Inflammatory macrophage treated with lipopolysaccharide for 1 hour (primary cell): ENCODE results near the gene TNFRSF1B.
A peak's percentile ranks its signal among the peaks of the same experiment; 100 is the strongest.

Source experiments
- DNase-seq, 2 donors: peaks; one replicate each; pipeline ENCODE4 v3.0.0-alpha.2; 2020 to 2022

TNFRSF1B gene

DNA sequence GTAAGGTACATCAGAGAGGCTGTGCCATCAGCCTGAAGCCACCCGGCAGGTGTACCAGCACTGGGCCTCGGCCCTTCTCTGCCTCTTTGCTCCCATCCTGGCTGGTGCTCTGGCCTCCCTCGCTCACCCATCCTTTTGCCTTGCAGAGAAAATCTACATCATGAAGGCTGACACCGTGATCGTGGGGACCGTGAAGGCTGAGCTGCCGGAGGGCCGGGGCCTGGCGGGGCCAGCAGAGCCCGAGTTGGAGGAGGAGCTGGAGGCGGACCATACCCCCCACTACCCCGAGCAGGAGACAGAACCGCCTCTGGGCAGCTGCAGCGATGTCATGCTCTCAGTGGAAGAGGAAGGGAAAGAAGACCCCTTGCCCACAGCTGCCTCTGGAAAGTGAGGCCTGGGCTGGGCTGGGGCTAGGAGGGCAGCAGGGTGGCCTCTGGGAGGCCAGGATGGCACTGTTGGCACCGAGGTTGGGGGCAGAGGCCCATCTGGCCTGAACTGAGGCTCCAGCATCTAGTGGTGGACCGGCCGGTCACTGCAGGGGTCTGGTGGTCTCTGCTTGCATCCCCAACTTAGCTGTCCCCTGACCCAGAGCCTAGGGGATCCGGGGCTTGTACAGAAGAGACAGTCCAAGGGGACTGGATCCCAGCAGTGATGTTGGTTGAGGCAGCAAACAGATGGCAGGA is 24.5 kb upstream of the TNFRSF1B start:
- no peak for DNase-seq

GRCh38 chr1:12142891-12143630 is 23.7 kb upstream of the TNFRSF1B start:
- DNase-seq, result peak; percentile 76 to 89

DNA sequence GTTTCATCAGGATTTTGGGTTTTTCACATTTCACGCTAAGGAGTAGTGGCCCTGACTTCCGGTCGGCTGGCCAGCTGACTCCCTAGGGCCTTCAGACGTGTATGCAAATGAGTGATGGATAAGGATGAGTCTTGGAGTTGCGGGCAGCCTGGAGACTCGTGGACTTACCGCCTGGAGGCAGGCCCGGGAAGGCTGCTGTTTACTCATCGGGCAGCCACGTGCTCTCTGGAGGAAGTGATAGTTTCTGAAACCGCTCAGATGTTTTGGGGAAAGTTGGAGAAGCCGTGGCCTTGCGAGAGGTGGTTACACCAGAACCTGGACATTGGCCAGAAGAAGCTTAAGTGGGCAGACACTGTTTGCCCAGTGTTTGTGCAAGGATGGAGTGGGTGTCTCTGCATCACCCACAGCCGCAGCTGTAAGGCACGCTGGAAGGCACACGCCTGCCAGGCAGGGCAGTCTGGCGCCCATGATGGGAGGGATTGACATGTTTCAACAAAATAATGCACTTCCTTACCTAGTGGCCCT is 23.1 kb upstream of the TNFRSF1B start:
- DNase-seq, result peak; percentile 97 to 100

GRCh38 chr1:12144236-12144635 is 22.6 kb upstream of the TNFRSF1B start:
- no peak for DNase-seq

- DNase-seq, result no peak
These were observed 21.8 kb upstream of the TNFRSF1B start for GRCh38 chr1:12144969-12145368.

GRCh38 chr1:12145616-12146342 is 21.0 kb upstream of the TNFRSF1B start:
- no peak for DNase-seq

GRCh38 chr1:12146343-12147112 is 20.3 kb upstream of the TNFRSF1B start:
- no peak for DNase-seq

- no peak for DNase-seq
These were observed 19.5 kb upstream of the TNFRSF1B start for GRCh38 chr1:12147201-12147701.

- no peak for DNase-seq
These were observed 18.4 kb upstream of the TNFRSF1B start for GRCh38 chr1:12148160-12148957.

- DNase-seq, result no peak
These were observed 17.6 kb upstream of the TNFRSF1B start for GRCh38 chr1:12148958-12149790.

- DNase-seq, result no peak
These were observed 17.0 kb upstream of the TNFRSF1B start for GRCh38 chr1:12149791-12150175.

- DNase-seq, result no peak
These were observed 16.2 kb upstream of the TNFRSF1B start for GRCh38 chr1:12150456-12151200.

GRCh38 chr1:12151465-12151864 is 15.3 kb upstream of the TNFRSF1B start:
- DNase-seq, result no peak

GRCh38 chr1:12152113-12152891 is 14.5 kb upstream of the TNFRSF1B start:
- DNase-seq, result peak; percentile 57 to 65

- DNase-seq, result peak; percentile 94
These were observed 13.5 kb upstream of the TNFRSF1B start for GRCh38 chr1:12153181-12153785.

DNA sequence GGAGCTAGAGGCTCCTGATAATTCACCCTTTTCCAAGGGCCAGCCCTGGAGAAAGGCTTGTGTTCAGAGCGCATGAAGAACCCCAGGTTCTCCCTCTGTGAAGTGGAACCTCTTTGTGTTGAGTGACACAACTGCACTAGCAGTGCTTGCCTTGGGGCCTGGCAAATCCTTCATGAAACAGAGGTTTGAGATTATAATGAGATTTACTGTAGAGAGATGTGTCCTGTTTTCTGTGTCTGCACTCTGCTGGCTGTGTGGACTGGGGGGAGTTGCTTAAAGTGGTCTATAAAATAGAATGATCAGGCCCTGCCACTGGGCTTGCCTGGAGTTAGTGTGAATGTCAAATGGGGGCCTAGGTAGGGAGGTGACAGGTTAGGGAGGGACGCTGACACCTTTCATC is 11.5 kb upstream of the TNFRSF1B start:
- DNase-seq, result no peak

DNA sequence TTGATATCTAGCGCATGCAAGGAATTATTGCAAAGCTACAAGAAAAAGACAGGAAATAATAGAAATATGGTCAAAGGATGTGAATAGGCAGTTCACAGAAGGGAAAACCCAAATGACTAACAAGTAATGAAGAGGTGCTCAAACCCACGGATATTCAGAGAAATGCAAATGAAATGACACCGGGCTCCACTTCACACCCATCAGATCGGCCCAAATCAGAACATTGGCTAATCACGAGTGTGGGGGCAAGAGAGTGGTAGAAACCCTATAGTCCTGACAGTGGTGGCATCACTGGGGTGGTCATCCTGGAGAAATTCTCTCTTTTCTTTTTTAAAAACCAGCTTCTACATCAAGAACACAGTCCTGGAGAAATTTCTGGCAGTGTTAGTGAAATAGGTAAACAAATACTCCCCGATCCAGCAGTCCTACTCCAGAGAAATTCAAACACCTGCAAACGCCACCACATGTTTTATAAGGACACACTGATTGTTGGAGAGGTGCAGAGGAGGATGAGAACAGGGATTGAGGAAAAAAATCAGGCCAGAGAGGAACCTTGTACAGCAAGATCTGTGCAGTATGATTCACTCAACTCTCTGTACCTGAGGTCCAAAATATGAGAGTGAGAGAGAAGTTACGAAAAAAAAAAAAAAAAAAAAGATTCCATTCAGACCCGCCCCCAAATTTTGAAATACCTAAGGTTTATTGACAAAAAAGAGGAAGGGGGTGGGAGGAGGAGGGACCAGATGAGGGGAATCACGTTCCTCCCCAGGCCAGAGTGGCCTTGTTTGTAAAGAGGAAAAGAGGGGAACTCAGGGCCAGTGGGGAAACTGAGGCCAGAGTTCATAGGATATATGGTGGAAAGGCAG is 9.2 kb upstream of the TNFRSF1B start:
- peak; percentile 91 to 97 for DNase-seq
